Vagina (tissue), 2 donors: ENCODE measurements around the gene LRRC10B.

ENCODE experiments used
- POLR2A ChIP-seq, 2 donors: fragments of 450-650 bp; IDR thresholded peaks; one replicate each; pipeline ENCODE4 v1.6.1; 2017; ENCODE audit warnings: antibody characterized with exemption in 2 of 2, mild to moderate bottlenecking in 2 of 2, moderate library complexity in 2 of 2
- TF ChIP-seq, protein P1 (sequence below), 3 experiments: fragments of 450-650 bp in 2 of 3; fragments of 200-600 bp in 1 of 3; sonication (generic) in 1 of 3; IDR thresholded peaks; one replicate each; pipeline ENCODE4 v1.5.1; 2017 to 2019; ENCODE audit warnings: antibody characterized with exemption in 3 of 3, mild to moderate bottlenecking in 2 of 3, moderate library complexity in 2 of 3

DNA sequence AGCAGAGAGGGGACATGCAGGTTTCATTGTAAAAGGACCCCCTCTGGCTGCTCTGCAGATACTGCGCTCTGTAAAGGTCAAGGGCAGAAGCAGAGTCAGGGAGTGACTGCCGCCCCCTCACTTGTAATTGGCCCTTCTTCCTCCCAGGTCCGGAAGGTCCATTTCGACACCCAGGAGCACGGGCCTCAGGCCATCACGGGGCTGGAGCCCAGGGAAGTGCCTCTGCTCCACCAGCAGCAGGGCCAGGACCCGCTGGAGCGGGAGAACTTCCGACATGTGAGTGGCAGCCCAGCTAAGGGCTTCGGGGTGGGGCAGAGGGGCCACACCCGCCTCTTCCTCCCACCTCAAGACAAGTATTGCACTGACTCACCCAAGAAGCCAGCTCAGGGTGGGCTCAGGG lies 24.0 kb upstream of the LRRC10B start:
- TF ChIP-seq, protein P1, sequence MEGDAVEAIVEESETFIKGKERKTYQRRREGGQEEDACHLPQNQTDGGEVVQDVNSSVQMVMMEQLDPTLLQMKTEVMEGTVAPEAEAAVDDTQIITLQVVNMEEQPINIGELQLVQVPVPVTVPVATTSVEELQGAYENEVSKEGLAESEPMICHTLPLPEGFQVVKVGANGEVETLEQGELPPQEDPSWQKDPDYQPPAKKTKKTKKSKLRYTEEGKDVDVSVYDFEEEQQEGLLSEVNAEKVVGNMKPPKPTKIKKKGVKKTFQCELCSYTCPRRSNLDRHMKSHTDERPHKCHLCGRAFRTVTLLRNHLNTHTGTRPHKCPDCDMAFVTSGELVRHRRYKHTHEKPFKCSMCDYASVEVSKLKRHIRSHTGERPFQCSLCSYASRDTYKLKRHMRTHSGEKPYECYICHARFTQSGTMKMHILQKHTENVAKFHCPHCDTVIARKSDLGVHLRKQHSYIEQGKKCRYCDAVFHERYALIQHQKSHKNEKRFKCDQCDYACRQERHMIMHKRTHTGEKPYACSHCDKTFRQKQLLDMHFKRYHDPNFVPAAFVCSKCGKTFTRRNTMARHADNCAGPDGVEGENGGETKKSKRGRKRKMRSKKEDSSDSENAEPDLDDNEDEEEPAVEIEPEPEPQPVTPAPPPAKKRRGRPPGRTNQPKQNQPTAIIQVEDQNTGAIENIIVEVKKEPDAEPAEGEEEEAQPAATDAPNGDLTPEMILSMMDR (IDR thresholded peaks at IDR 0.05), result no peak
- TF ChIP-seq POLR2A (IDR thresholded peaks at IDR 0.05), result no peak
